SW 1271 (cell line): Measurements from ENCODE around the gene SLC13A1.
"Not testable (repeated sequence)": the region's sequence is repeated elsewhere in the genome, so short reads cannot be mapped to it uniquely, and the experiment has no call there.

ENCODE experiments used
- DNase-seq, 2 experiments: peaks; one replicate each; lab custom pipeline; 2025; lab: John Stamatoyannopoulos, UW

Gene SLC13A1

DNA sequence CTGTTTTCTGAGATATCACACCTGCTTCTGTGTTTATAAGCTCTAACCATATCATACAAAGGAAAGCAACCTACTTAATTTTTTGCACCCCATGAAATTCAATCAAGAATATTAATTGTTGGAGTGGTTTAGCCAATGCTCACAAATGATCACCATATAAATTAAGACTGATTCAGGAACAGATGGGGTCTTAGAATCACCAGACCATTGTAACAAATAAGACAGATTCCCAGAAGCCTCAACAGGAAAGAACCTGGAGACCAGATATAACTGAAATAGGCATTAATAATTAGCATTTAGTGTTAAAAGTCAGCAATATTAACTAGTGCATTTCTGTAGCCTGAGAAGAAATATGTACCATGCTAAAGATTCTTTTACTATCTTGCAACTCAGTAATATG lies 73.6 kb downstream of the SLC13A1 start:
- no peak for DNase-seq

DNA sequence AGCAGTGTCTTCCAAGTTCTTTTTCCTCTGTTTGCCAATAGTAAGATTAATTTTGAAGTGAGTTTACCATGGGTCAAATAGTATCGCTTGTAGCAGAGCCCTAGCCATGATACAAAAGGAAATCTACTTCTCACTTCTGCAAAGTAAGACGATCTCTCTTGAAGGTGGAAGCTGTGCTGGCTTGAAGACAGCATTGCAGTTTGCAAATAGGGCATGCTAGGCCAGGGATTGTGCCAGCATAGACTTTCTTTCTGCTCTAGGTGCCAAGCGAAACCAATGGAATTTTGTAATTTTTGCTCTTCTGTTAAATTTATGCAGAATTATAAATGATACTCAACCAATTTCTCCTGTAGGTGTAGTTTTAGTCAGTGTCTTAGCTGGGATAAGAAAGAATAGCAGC lies 74.5 kb downstream of the SLC13A1 start:
- no peak for DNase-seq

DNA sequence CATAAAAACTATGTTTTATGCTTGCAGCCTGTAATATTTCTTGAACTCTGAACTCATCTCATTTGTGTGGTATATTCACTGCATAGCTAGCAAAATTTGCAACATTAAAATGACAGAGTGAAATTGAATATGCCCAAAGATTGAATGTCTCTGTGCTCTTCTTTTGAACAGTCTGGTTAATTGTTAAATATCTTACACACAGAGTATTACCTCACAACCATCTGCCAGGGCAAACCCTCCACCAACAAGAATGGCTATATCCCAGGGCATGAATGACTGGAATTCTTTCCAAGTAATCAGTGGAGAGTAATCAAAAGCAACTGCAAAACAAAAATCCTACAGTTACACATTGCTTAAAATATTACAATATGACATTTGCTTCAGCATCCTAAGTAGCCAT lies 76.9 kb downstream of the SLC13A1 start:
- no peak for DNase-seq

DNA sequence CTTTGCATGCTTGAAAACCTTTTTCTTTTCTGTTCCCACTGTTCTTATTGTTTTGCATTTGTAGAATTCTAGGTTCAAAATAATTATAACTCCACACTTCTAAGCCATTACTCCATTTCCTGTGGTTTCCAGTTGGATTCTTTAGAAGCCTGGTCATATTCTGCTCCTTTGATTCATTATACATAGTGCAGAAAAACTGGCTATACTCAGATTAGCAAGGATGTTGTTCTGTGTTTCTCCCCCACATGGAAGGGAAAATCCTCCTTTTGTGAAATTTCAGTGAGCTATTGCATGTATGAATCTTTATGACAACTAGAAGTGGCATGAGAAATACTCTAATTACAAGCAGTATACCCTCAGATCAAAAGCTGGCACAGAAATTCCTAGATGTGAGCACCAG lies 79.5 kb downstream of the SLC13A1 start:
- DNase-seq, result no peak

DNA sequence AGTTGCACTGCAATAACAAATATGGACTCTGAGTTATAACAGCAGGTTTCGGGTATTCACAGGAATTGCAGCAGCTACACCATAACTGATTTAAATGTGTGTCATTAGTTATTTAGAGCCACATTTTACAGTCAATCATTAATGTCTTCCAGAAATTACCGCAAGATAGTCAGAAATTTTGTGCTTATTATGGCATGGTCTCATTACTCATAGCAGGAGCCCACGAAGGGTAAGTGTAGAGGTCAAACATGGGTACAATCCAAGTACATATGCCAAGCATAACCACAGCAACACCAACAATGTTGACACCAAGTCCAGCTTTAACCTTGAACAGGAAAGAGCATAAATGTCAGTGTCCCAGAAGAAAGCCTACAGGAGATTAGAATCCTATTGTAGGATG lies 84.4 kb downstream of the SLC13A1 start:
- DNase-seq, result no peak

DNA sequence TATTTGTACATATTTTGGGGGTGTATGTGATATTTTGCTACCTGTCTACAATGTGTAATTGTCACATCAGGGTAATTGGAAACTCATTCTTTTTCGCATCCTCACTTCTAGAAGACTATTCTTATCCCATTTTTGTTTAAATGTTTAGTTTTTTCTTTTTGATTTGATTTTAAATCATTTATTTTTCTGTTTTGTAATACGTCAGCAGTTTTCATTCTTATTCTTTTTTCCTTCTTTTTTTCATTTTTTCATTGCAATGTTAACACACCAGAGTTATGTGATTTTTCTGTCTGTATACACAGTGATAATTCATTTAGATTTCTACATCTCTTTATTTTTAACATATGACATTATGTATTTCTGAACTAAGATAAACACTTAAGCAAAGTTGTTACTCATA lies 85.5 kb downstream of the SLC13A1 start:
- DNase-seq, result no peak

DNA sequence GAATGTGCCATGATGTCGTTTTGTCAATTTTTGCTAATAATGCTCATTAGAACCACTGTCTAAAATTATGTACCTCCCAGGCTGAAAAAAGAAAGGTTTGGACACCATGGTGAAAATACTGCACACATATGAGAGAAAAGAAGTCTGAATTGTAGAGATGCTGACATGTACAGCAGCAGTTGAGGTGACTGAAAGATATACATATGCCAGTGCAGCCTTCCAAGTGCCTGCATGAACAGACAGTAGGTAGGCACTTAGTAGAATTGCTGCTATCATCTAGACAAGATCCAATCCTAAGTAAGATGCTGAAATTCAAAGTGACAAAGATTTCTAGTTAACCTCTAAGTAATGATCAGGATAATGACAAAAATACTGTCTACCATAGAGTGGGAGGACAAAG lies 86.9 kb downstream of the SLC13A1 start:
- DNase-seq, result no peak

DNA sequence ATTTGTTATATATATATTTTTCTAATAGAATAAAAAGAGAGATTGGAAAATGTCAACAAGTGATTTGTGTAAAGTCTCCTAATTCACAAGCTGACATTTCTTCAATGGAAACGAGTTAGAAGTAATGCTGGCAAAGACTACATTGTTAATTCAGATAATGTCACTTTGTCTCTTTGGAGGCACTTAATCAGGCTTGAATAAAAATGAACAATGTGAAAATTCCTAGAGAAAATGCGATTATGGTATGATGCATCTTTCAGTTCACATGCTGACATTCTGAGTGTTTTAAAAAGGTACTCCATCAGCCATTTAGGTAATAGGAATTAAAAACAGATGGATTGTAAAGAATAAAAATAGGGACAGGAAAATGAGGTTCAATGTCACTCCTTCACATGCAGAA lies 100.1 kb downstream of the SLC13A1 start:
- no peak for DNase-seq

DNA sequence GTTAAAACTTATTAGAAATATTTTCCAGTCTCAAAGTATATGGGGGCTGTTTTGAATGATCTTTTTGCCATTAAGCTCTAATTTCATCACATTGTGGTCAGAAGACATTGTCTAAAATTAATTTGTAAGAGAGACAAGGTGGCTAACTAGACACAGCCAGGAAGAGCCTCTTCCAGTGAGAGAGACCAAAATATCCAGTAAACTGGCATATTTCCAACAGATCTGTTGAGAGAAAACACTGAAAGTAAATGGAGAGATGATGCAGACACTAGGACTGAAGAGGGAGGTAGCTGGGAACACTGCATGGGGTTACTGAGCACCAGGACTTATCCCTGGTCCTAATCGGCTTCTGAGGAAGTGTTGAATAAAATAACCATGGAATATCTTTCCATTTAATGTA lies 102.8 kb downstream of the SLC13A1 start:
- no peak for DNase-seq

DNA sequence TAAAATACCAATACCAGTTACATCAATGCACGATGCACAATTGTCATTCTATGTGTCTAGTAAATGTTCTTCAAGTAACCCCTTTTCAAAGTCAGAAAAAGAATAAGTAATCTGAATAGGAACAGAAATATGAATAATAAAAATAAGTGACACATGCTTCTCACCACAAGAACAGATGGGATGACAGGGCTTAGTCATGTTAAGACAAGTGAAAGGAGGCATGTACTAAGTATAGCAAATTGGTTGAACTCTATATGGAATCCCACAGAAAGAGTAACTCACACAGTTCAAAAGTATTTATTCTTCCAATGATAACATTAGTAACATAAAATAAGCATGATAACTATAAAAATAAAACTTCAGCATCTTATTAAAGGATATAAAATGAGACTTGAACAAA lies 103.3 kb downstream of the SLC13A1 start:
- no peak for DNase-seq

DNA sequence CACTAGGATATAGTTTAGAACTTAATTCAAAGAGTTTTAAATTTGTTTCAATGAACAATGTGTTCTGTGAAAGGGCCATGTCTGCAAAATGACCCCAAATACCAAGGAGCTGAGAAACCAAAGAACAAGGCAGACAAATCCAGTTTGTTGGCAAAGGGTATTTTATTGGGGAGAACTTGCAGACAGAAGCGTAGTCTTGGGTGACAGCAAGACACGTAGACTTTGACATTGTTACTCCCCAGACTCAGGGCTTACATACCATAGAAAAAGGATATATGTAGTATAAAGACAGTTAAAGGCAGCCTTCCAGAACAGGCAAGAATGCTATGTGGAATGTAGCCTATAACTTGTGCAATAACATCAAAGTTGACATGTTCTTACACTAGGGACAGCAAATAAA lies 109.3 kb downstream of the SLC13A1 start:
- DNase-seq, result no peak

DNA sequence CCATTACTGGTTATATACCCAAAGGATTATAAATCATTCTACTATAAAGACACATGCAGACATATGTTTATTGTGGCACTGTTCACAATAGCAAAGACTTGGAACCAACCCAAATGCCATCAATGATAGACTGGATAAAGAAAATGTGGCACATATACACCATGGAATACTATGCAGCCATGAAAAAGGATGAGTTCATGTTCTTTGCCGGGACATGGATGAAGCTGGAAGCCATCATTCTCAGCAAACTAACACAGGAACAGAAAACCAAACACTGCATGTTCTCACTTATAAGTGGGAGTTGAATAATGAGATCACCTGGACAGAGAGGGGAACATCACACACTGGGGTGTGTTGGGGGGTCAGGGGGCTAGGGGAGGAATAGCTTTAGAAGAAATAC lies 112.9 kb downstream of the SLC13A1 start:
- DNase-seq, result not testable (repeated sequence)

DNA sequence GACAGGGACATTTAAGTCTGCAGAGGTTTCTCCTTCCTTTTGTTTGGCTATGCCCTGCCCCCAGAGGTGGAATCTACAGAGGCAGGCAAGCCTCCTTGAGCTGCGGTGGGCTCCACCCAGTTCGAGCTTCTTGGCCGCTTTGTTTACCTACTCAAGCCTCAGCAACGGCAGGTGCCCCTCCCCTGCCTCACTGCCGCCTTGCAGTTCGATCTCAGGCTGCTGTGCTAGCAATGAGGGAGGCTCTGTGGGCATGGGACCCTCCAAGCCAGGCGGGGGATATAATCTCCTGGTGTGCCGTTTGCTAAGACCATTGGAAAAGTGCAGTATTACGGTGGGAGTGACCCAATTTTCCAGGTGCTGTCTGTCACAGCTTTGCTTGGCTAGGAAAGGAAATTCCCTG lies 114.9 kb downstream of the SLC13A1 start:
- not testable (repeated sequence) for DNase-seq

DNA sequence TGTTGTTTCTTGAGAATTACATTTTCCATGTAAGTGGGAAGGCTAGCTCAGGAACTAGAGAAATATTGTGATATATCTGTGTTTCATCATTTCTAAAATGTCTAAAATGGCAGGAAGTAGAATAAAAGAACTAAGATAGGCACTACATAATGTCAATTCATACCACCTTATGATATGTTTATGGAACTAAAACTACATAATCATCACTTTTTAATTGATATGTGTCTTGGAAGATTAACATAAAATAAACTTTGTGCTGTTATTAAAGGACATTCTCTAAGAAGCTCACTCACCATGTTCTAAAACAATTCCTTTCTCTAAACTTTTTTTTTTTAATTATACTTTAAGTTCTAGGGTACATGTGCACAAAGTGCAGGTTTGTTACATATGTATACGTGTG lies 120.7 kb downstream of the SLC13A1 start:
- no peak for DNase-seq

DNA sequence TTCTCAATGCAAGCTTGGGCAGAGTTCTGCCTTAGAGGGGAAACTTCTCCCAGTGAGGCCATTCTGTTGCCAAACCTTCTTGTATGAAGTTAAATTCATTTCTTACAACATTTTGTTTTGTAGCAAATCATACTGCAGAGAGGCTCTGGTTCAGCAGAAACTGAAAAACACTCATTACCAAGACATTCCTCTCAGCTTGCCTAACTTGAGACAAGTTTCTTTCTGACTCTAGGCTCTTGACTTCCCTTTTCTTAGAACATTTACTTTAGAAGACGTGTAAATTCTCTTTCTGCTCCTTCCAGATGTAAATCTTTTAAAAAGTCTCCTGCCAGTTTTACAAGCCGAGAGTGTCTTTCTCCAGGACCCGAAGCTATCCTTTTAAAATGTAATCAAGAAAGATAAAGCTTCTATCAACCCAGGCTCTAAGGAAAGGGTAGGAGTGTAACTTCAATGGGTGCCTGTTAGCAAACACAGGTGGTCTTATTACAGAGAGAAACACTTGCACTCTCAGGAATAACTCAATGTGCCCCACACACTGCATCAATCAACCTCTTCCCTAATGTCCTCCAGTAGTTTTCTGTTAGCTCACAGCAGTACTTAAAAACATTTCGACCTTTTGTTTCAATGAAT lies 123.8 kb downstream of the SLC13A1 start:
- DNase-seq, result no peak

DNA sequence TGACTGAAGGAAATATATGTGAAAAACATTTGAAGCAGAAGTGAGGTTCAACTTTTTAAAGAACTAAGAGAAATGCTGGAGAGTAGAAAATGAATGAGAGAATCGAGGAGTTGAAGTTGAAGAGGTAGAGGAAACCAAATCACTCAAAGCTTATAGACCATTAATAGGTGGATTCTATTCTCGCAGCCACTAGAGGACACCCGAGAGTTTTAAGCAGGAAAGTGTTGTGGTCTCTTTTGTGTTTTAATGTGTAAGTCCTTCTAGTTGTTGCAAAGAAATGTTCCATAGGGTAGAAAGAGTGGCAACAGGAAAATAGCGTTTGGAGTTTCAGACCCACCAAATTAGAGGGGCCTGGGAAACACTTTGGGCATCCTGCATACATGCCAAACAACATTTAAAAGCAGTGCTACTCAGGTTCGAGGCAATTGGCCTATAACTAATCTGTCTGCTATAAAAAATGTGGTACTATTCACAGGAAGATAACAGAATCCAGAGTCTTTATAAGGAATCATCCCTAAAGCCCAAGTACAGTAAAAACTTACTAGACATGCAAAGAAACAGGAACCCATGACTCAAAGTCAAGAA lies 129.0 kb downstream of the SLC13A1 start:
- no peak for DNase-seq

DNA sequence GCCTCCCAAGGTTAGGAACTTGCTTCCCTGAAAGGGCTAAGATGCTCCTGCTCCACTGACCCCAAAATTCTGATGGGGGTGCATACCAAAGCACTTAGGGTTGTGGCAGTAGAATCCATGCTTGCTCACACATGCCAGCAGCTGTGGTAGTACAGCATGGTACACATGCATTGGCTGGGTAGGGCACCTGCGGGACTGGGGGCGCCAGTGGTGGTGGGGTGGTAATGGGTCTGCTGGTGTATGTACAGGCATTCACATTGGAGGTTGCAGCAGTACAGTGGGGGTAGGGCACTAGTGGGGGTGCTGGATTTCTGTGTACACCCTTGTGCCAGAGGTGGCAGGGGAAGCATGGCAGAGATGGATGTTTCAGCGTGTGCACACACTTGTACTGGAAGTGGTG lies 132.0 kb downstream of the SLC13A1 start:
- no peak for DNase-seq
